Measurements from ENCODE around the gene GDF15.

Gene GDF15

DNA sequence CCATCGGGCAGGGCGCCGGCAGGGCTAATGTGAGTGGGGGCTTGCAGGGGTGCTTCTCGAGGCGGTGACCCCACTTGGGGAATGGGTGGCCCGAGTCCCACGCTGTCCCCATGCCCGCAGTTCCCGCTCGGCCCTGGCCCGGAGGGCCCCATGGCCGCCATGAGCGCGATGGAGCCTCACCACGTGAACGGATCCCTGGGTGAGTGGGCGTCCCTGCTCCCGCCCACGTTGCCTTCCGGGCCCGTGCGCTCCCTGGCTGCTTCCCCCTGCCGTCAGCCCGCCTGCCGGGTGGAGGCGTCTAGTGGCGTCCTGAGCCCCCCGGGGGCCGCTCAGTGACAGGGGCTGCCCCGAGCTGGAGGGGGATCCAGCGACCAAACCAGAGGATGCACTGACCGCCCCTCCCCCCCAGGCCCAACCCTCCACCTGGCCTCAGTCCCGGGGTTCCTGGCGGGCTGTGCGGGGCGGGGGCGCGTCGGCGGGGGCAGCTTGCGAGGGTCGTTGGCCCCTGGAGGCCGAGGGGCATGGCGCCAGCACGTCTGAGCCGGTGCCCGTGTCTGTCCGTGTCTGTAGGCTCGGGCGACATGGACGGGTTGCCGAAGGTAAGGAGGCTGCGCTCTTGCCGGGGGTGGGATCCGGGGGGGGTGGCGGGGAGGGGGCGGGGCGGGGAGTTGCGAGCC lies 47.2 kb downstream of the GDF15 start:
- DNase-seq, result no peak

DNA sequence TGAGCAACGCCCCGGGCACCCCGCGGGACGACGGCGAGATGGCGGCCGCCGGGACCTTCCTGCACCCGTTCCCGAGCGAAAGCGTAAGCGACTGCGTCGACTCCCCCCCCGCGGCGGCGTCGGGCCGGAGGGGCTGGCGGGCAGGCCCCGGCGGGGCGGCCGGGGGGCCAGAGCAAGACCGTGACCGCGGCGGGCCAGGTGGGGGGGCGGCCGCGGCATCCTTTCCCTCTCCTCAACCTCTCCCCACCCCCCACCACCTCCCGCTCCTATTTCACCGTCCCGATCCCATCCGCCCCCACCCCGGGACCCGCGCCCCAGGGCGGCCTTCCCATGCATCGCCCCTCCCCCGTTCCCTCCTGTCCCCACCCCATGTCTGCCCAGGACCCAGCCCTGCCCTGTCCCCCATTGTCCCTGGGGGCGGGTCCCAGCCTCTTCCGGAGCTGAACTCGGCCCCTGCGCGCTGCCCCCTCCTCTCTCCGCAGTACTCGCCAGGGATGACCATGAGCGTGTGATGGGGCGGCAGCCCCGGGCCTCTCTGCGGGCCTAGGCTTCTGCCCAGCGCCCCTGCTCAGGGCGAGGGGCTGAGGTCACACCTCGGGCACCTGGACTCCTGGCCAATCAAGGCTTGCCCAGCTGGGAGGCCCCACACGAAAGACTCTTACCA lies 47.9 kb downstream of the GDF15 start:
- DNase-seq, result no peak

- no peak for DNase-seq
Measured at GRCh38 chr19:18434411-18435175, 48.6 kb downstream of the GDF15 start.

DNA sequence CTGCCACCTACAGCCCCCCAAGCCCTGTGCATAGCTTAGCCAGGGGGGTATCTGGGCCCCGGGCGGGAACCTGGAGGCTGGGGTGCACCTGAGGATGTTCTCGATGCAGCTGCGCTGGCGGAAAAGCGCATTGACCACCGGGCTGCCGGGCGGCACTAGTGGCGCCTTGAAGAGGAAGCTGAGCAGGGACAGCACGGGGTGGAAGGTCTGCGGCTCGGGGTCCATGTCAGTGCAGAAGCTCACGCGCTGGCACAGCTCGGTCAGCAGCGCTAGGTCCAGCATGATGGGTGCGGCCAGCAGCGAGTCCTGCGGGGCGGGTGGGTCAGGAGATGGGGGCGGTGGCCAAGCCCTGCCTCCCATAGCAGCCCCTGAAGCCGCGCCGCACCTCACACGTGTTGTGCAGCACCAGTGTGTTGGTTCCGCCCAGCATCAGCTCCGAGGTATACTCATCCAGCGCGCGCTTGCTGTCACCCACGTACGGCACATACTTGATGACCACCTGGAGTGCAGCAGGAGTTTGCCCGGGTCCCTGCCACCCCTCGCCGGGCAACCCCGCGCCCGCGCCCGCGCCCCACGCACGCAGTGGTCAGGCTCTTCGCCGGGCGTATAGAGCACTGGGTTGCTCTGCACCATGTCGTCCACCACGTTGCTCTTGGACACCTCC lies 49.4 kb downstream of the GDF15 start:
- no peak for DNase-seq

DNA sequence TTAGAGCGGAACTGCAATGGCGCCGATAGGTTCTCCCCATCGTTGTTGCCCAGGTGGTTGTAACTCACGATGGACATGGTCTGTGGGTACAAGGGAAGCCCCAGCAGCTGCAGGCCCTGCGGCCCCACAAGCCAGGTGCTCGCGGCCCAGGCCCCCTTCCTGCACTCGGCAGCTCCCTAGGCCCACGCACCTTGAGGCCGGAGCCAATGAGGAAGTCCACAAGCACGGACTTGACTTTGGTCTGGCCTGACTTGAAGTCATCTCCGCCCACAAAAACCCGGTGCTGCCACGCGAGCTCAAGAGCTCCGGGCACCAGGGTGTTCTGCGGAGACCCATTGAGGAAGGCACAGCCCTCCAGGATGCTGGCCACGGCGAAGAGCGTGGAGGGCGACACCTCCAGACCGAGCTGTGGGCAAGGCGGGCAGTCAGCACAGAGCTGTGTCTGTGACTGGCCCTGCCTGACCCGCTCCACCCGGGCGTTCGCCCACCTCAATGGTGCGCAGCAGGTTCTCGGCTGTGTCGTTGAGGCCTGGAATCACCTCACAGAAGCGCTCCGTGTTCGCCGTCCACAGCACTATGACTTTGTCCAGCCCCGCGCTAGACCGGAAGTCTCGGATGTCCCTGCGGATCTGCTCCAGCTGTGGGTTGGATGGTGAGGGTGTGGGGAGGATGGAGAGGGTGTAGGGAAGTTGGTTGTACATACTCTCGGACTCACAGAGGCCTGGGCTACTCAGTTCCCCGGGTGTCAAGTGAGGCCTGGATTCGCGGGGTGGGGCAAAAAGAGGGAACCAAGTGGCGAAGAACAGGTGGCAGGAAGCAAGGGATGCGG lies 50.1 kb downstream of the GDF15 start:
- no peak for DNase-seq

- peak; percentile 19 for DNase-seq
Measured at GRCh38 chr19:18436671-18437490, 50.9 kb downstream of the GDF15 start.

DNA sequence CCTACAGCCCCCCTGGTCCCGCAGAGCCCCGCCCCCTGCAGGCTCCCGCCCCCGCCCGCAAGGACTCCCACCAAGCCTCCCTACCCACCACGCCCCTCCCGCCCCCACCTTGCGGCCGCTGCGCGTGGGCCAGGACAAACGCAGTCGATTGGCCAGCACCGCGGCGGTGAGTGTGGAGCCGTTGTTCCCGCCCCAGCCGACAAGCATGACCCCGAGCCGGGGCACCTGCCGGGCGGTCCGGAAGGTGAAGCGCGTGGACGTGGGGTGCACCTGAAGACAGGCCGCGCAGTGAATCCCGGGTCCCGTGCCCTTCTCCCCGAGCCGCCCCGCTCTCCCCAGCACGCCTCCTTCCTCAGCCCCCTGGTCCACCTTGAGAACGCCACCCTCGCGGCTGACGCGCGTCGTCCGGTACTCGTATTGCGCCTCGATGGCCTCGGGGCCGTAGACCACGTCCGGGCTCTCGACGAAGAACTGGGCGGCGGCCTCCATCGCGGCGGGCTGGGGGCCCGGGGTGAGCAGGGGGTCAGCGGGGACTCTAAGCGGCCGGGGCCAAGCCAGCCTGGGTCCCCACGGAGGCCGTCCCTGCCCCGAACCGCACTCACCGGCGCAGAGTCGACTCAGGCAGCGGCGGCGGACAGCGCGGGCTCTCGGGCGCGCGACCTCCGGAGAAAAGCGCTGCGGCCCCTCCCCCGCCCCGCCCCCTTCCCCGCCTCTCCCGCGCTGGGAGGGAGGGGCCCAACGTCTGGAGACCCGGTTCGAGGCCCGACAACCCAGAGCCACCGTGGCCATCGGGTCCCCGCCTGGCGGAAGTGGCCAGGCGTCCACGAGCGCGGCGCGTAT lies 51.8 kb downstream of the GDF15 start, which contains the start of gene ISYNA1:
TSS of gene ISYNA1 (minus strand) at position 643 of the 840 bp plus-strand sequence. CDS start at position 489, 154 bp downstream.
- no peak for DNase-seq

GRCh38 chr19:18438331-18439024 lies 52.5 kb downstream of the GDF15 start:
- no peak for DNase-seq

Measured in midbrain (tissue), 1 donor.